ENCODE measurements around the gene PTPRD.

PTPRD gene

GRCh38 chr9:8649807-8650206 lies 1963.0 kb downstream of the PTPRD start:
- H2AFZ ChIP-seq (ENCODE audit: low read depth) = no peak overlapping the region
- no peak overlapping the region for H3K27ac ChIP-seq
- H3K79me2 ChIP-seq (ENCODE audit: insufficient read depth, low read depth) = no peaks in the 10 kb centered on the region
- H3K27me3 ChIP-seq (ENCODE audit: insufficient read depth, low read depth) = no peaks in the 10 kb centered on the region
- no peaks in the 10 kb centered on the region for H3K4me1 ChIP-seq (ENCODE audit: low read depth, poor library complexity, severe bottlenecking)
- no peaks in the 10 kb centered on the region for H4K20me1 ChIP-seq (ENCODE audit: insufficient read depth)
- H3K36me3 ChIP-seq (ENCODE audit: insufficient read depth) = no peaks in the 10 kb centered on the region
- TF ChIP-seq CTCF (conservative IDR thresholded peaks at IDR 0.05; ENCODE audit: low read depth, low read length) = no peak
- H3K9ac ChIP-seq = no peak overlapping the region
- H3K4me2 ChIP-seq = no peak overlapping the region
- H3K4me3 ChIP-seq (IDR thresholded peaks at IDR 0.05; ENCODE audit: insufficient read depth, low read depth, low read length) = no peak overlapping the region

- Histone ChIP-seq H3K36me3 (ENCODE audit: insufficient read depth) (no peaks in the 10 kb centered on the region), H4K20me1 (ENCODE audit: insufficient read depth) (no peaks in the 10 kb centered on the region), H3K79me2 (ENCODE audit: insufficient read depth, low read depth) (no peaks in the 10 kb centered on the region), H3K4me2 (no peak overlapping the region), H3K27ac (no peak overlapping the region), H3K9ac (no peak overlapping the region), H3K4me3 (IDR thresholded peaks at IDR 0.05; ENCODE audit: insufficient read depth, low read depth, low read length) (no peak overlapping the region), H2AFZ (ENCODE audit: low read depth) (no peak overlapping the region), H3K4me1 (ENCODE audit: low read depth, poor library complexity, severe bottlenecking) (no peaks in the 10 kb centered on the region), H3K27me3 (ENCODE audit: insufficient read depth, low read depth) (no peaks in the 10 kb centered on the region)
- TF ChIP-seq CTCF (conservative IDR thresholded peaks at IDR 0.05; ENCODE audit: low read depth, low read length) = no peak
These were observed 1963.6 kb downstream of the PTPRD start for GRCh38 chr9:8649160-8649559.

GRCh38 chr9:8648271-8648845 lies 1964.4 kb downstream of the PTPRD start:
- Histone ChIP-seq H3K4me1 (ENCODE audit: low read depth, poor library complexity, severe bottlenecking) (no peaks in the 10 kb centered on the region), H3K27ac (no peak overlapping the region), H3K9ac (no peak overlapping the region), H3K27me3 (ENCODE audit: insufficient read depth, low read depth) (no peaks in the 10 kb centered on the region), H3K79me2 (ENCODE audit: insufficient read depth, low read depth) (no peaks in the 10 kb centered on the region), H4K20me1 (ENCODE audit: insufficient read depth) (no peaks in the 10 kb centered on the region), H2AFZ (ENCODE audit: low read depth) (no peak overlapping the region), H3K4me3 (IDR thresholded peaks at IDR 0.05; ENCODE audit: insufficient read depth, low read depth, low read length) (no peak overlapping the region), H3K36me3 (ENCODE audit: insufficient read depth) (no peaks in the 10 kb centered on the region), H3K4me2 (no peak overlapping the region)
- TF ChIP-seq CTCF (conservative IDR thresholded peaks at IDR 0.05; ENCODE audit: low read depth, low read length) = no peak

- Histone ChIP-seq H3K27ac (no peak overlapping the region), H3K9ac (no peak overlapping the region), H4K20me1 (ENCODE audit: insufficient read depth) (no peaks in the 10 kb centered on the region), H3K27me3 (ENCODE audit: insufficient read depth, low read depth) (no peaks in the 10 kb centered on the region), H2AFZ (ENCODE audit: low read depth) (no peak overlapping the region), H3K36me3 (ENCODE audit: insufficient read depth) (no peaks in the 10 kb centered on the region), H3K79me2 (ENCODE audit: insufficient read depth, low read depth) (no peaks in the 10 kb centered on the region), H3K4me1 (ENCODE audit: low read depth, poor library complexity, severe bottlenecking) (no peaks in the 10 kb centered on the region), H3K4me2 (no peak overlapping the region), H3K4me3 (IDR thresholded peaks at IDR 0.05; ENCODE audit: insufficient read depth, low read depth, low read length) (no peak overlapping the region)
- no peak for TF ChIP-seq CTCF (conservative IDR thresholded peaks at IDR 0.05; ENCODE audit: low read depth, low read length)
These were observed 1965.0 kb downstream of the PTPRD start for GRCh38 chr9:8647824-8648223.

Data from KMS-11 (cell line).